ENCODE data around the gene CNOT1.
A peak's percentile ranks its signal among the peaks of the same experiment; 100 is the strongest.
"Not testable (repeated sequence)": the region's sequence is repeated elsewhere in the genome, so short reads cannot be mapped to it uniquely, and the experiment has no call there.

CNOT1 gene

DNA sequence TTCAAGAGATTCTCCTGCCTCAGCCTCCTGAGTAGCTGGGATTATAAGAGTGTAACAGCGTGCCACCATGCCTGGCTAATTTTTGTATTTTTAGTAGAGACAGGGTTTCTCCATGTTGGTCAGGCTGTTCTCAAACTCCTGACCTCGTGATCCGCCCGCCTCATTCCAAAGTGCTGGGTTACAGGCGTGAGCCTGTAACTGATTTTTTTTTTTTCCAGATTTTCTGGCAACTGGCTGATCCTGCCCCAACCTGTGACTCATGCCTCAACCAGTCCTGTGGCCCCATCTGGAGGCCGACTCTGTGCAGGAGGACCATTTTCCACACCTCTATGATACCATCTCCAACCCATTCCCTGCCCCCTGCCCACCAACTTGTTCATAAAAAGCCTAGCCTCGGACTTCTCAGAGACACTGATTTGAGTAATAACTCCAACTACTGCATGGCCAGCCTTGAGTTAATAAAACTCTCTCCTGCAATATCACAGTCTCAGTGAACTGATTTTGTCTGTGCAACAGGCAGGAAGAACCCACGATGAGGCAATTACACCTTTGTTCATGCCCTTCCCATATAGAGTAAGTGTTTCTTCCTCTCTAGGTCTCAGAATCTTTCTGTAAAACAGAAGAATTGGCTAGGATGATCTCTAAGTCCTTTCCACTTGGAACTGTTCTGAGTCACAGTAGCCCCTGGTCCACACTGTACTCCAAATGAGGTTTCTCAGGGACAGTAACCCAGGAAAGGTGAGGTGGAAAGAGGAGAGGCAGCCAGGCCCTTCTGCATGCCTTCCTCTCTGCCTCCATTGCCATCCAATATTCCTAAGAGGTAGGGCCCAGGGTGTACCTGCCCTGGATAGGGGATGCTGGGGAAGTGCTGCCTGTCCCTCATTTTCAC is 8.8 kb upstream of the CNOT1 start:
- DNase-seq (ENCODE audit: low read depth): no peak

DNA sequence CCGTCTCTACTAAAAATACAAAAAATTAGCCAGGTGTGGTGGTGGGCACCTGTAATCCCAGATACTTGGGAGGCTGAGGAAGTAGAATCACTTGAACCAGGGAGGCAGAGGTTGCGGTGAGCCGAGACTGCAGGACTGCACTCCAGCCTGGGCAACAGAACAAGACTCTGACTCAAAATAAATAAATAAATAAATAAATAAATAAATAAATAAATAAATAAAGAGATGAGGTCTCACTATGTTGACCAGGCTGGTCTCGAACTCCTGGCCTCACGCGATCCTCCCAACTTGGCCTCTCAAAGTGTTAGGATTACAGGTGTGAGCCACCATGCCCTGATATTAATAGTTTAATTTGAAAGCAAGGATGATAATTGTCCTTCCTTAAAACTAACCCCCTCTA is 7.4 kb upstream of the CNOT1 start:
- not testable (repeated sequence) for DNase-seq (ENCODE audit: low read depth)

DNA sequence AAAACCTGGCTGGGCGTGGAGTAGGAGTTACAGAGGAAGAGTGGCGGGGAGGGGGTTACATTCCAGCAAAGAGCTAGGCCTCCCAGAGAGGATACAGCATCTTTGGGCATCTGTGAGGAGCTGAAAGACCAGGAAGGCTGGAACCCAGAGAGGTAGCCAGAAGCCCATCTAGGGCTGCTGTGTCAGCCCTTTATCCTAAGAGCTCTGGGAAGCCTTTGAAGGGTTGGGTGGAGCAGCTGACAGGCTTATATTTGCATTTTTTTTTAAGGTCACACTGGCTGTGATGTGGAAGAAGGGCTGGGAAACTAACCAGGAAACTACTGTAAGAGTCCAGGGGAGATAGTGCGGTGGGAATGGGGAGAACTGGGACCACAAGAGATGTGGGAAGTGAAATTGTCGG is 6.8 kb upstream of the CNOT1 start:
- no peak for DNase-seq (ENCODE audit: low read depth)

DNA sequence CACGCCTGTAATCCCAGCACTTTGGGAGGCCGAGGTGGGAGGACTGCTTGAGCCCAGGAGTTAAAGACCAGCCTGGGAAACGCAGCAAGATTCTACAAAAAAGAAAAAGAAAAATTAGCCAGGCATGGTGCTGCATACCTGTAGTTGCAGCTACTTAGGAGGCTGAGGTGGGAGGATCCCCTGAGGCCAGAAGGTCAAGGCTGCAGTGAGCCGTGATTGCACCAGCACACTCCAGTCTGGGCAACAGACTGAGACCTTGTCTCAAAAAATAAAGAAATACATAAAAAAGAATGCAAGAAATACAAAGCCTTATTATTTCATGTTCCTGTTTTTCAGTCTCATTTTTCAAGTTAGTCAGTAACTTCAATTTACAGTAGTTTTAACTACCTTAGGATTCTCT is 5.9 kb upstream of the CNOT1 start:
- no peak for DNase-seq (ENCODE audit: low read depth)

DNA sequence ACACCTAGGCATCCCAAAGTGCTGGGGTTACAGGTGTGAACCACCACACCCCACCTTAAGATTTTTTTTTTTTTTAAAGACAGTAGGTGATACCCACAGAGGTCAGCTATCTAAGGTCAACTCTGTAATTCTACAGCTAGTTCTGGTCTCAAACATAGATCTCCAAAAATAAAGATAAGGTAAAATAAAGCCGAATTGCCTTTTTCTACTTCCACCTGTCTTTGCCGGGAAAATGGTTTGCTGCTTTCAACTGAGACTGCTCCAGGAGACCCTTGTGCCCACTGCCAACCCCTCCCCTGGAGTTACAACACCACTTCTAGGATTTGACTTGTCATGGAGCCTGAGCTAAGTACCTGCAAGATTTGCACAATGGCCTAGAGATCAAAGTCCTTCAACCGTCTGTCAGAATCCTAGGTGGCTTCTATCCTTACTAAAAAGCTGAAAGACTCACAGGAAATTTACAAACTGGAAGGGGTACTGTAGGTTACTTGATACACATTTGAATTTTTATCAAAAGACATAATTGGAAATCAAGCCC is 4.7 kb upstream of the CNOT1 start:
- DNase-seq (ENCODE audit: low read depth): no peak

DNA sequence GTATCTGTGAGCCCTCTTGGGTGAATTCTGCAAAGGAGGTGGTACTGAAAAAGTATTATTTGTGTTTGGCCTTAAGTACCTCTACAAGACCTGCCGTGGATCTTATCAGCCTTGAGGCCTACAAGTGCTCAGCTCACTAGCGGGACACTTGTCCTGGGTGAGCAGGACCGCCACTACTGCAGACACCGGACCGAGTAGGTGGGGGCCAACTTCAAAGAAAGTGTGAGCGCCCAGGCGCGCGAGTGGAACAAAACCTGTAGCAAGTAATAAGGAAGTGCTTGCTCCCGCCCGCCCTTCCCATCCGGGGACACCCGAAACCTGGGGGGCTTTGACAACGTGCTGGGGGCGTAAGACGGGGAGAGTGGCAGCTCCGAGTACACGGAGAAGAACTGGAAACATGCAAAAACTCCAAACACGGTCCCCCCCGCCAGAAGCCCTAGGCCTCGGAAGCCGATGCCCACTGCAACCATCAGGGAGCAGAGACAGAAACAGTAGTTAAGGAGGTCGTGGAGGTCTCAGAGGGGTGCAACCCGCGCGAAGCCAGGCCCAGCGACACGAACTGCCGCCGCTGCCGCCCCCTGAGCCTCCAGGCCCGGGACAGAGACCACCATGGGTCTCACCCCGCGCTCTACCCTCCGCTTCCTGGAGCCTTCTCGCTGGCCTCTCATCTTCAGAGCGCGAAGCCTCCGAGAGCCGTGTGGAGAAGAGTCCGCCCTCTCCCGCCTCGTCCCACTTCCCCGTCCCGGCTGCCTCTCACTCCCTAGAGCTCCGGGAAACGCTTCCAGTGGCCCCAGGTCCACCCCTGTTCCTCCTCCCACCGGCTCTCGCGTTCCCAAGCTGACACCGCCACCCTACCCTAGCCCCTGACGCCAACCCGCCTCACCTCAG is 537 bp downstream of the CNOT1 start:
- no peak for DNase-seq (ENCODE audit: low read depth)

DNA sequence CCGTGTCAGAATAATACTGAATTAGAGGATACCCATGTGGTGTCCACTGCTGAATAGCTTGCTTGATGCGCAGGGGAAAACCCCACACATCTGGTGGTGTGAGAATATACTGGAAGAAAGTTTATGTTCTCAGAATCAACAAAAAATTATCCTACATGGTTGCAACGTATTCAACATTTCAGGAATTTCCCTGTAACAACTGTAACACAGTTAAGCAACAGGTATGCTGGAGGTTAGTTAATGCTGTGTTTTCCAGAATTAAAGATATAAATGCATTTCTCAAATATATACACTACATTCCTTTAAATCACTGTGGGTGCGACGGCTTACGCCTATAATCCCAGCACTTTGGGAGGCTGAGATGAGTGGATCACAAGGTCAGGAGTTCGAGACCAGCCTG is 5.4 kb downstream of the CNOT1 start:
- no peak for DNase-seq (ENCODE audit: low read depth)

DNA sequence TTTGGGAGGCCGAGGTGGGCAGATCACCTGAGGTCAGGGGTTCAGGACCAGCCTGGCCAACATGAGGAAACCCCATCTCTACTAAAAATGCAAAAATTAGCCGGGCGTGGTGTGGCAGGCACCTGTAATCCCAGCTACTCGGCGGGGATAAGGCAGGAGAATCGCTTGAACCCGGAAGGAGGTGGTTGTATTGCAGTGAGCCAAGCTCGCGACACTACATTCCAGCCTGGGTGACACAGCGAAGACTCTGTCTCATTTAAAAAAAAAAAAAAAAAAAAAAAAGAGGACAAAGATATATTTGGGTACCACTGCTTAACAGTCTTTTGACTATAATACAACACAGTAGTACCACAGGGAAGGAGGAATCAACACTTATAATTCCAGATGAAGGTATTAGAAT is 9.2 kb downstream of the CNOT1 start:
- DNase-seq (ENCODE audit: low read depth): no peak

DNA sequence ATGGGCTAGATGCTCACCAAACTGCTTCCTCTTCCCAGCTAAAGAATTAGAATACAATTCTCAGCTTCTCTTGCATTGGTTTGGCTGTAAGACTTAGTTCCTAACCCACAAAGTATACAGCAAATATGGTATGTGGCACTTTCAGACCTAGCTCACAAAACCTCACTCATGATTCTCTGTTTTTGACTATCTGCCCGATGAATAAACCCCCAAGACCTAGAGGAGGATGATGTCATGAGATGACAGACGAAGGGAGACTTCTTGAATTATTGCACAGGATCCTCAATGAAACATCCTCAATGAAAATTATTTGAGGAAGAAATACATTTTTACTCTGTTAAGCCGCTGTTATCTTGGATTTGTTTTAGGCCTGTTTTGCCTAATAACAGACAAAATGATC is 14.3 kb downstream of the CNOT1 start:
- DNase-seq (ENCODE audit: low read depth): no peak

DNA sequence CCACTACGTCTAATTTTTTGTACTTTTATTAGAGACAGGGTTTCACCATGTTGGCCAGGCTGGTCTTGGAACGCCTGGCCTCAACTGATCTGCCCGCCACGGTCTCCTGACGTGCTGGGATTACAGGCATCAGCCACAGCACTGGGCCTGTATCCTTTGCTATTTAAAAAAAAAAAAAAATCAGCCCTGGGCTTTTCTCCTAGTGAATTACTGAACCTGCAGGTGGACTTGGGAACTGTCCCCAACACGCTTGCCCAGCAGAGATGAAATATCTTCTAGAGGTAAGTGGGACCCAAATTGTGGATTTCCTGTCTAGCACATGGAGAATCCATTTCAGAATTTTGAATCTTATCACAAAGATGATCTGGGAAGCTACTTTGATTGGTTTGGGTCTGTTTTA is 14.8 kb downstream of the CNOT1 start:
- DNase-seq (ENCODE audit: low read depth): no peak

DNA sequence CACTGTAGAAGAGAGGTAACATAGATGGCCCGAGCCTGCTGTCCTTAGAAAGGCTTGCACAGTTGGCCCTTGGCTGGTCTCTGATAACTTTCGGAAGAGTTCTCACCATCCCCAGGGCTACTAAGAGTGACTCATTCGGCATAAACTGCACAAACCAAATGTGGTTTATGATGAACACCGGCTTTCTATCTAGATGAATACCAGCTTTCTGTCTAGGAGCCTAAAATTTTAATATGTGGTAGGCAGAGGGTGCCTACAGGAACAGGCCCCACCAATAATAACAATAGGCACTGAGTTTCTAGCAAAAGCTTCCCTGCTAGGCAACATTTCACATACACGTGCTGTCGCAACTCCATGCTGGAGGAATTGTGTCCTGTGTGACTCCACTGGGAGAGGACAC is 15.4 kb downstream of the CNOT1 start:
- DNase-seq (ENCODE audit: low read depth): no peak

DNA sequence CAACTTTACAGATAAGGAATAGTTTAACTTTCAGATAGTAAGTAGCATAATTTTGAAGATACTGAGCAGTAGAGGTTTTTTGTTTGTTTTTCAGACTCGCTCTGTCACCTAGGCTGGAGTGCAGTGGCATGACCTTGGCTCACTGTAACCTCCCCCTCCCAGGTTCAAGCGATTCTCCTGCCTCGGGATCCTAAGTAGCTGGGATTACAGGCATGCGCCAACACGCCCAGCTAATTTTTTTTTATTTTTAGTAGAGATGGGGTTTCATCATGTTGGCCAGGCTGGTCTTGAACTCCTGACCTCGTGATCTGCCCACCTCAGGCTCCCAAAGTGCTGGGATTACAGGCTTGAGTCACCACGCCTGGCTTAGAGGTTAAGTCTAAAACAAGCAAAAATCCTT is 16.7 kb downstream of the CNOT1 start:
- not testable (repeated sequence) for DNase-seq (ENCODE audit: low read depth)

DNA sequence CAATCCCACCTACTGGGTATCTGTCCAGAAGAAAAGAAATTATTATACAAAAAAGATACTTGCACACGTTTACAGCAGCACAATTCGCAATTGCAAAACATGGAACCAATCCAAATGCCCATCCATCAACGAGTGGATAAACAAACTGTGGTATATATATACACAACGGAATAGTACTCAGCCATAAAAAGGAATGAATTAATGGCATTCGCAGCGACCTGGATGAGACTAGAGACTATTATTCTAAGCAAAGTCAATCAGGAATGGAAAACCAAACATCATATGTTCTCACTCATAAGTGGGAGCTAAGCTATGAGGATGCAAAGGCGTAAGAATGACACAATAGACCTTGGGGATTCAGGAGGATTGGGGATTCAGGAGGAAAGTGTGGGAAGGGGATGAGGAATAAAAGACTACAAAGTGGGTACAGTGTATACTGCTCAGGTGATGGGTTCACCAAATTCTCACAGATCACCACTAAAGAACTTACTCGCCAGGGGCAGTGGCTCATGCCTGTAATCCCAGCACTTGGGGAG is 21.0 kb downstream of the CNOT1 start:
- DNase-seq (ENCODE audit: low read depth): no peak

DNA sequence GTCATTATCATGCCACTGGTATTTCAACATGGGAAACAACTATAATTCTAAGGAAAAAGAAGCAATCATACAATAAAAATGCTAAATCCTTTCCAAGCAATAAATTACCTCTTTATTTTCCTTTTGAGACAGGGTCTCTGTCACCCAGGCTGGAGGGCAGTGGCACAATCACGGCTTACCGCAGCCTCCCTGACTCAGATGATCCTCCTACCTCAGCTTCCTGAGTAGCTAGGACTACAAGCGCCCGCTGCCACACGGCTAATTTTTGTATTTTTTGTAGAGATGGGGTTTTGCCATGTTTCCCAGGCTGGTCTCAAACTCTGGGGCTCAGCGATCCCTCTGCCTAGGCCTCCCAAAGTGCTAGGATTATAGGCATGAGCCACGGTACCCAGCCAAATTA is 24.1 kb downstream of the CNOT1 start:
- no peak for DNase-seq (ENCODE audit: low read depth)

DNA sequence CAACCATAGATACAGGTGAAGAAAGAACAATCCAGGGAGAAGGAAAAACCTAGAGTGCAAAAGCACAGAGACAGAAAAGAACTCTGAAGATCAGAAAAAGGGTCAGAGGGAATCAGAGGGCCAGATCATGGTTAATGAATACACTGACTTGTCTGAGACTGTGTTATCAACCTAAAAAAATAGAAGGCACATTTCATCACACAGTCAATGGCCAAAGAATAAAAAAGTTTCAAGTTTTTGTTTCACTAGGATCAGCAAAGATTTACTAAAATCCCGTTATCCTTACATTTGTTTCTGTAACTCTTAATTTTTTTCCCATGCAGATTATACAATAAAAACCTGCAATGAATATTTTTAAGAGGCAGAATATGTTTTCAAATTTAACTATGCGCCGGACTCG is 38.5 kb downstream of the CNOT1 start:
- DNase-seq (ENCODE audit: low read depth): no peak

DNA sequence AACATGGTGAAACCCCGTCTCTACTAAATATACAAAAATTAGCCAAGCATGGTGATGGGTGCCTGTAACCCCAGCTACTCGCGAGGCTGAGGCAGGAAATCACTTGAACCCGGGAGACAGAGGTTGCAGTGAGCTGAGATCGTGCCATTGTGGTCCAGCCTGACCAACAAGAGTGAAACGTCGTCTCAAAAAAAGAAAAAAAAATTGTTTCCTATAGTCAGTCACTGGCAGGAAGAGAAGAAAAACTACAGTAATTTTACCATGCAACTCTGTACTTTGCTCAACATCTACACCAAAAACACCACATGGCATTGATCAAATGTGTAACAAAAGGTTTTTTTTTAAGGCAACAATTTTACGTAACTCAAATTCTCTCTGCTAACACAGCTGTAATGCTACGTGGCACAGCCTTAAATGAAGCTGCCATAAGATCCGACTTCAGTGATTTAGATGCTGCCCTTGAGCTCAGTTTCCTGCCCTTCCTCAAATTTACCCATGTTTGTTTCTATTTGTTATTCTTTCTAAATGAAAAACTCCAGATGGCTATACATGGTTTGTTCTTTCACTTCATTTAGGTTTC is 40.2 kb downstream of the CNOT1 start:
- DNase-seq (ENCODE audit: low read depth): no peak

DNA sequence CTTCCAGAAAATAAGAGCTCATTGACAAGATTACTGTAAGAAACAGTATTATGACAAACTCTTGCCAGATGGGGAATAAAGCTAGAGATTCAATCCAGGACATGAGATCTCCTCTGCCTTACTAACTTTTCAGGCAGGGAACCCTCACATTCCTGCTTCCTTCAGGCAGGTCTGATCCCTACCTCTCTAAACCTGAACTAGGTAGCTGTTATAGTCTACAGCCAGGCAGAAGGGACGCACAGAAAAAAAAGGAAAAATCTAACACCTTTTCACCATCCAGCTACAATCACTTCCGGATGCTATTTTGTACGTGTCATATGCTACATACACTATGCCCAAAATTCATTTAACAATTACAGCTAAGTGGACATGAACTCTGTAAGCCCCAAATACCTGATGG is 41.2 kb downstream of the CNOT1 start:
- no peak for DNase-seq (ENCODE audit: low read depth)

DNA sequence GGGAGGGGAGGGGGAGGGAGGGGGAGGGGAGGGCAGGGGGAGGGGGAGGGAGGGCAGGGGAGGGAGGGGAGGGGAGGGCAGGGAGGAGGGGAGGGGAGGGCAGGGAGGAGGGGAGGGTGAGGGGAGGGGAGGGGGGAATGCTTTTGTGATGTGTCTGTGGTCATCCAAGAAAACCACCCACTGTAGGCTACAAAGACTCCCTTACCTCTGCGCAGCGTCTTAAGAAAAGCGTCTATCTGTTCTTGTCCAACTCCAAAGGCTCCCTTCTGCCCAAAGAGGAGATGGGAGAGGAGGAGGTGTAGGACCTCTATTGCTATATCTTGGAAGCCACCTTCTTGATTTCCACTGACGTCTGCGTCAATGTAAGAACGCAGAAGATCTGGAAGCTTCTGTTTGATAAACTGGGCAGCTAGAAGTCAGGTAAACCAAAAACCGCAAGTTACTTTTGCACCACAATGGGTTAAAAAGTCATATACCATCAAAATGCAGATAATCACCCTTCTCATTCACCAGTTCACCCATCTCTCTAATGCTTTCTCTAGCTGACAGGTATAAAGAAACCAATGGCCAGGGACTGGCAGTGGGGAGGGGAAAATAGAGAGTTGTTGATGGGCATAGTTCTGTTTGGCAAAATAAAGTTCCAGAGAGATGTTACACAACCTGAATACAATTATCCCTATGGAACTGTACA is 43.1 kb downstream of the CNOT1 start:
- DNase-seq (ENCODE audit: low read depth): no peak

DNA sequence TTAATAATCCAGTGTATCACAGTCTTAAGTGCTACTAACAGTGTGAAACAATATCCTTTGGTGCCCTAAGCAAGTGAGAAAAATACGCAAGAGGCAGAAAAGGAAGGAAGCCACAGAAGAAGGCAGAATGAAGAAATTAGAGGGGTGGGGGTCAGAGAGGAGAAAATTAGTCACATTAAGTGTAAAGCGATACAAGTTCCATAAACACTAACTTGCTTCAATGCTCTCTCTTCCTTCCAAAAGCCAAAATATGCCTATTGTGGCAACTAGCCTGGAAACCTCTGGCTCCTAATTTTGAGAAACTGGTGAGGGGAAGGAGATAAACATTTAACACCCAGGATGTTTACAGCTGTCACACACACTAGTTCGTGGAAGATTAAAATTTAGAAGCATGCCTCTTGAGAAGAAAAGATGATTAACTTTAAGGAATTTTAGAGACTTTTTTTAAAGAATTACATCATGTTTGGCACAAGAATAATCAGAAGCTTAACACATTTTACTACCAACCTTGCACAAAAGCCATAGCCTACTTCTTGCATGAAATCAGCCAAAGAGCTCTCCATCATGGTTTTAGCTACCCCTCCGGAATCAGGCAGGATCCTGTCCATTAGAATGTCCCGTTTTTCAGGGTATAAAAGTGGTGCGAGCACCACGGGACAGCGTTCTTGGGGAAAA is 44.7 kb downstream of the CNOT1 start:
- no peak for DNase-seq (ENCODE audit: low read depth)

DNA sequence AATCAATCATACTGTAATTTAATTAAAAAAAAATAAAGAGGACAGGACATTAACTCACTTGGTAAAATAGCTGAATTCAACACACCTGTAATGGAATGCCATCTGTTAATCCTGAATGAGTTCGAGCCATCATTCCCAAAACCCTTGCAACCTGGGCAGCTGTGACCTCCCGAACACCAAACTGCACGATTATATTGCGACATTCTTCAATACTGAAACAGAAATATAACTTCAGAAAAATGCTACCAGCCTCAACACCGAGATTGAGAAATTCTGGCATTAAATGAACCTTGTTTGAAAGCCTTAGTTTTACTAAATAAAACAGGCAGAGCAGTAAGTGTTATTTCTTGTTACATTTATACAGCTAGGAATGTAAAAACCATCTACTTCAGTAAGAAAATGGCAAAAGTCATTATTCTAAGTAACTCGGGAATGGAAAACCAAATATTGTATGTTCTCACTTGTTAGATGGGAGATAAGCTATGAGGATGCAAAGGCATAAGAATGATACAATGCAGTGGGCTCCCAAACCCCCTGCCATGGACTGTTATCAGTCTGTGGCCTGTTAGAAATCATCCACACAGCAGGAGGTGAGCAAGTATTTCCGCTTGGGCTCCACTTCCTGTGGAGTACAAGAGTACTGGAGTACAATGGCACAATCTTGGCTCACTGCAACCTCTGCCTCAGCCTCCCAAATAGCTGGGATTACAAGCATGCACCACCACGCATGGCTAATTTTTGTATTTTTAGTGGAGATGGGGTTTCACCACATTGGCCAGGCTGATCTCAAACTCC is 46.5 kb downstream of the CNOT1 start:
- DNase-seq (ENCODE audit: low read depth): peak; percentile 20
